Stimulated activated CD8-positive, alpha-beta memory T cell treated with anti-CD3 and anti-CD28 coated beads, Interleukin-4, amount 100 ng/mL, for 4 hours (primary cell): ENCODE results near the gene S1PR4.
"Not testable (repeated sequence)": the region's sequence is repeated elsewhere in the genome, so short reads cannot be mapped to it uniquely, and the experiment has no call there.

Experiments used
- DNase-seq, 2 donors: peaks; one replicate each; pipeline ENCODE4 v3.0.0-alpha.2; 2020; ENCODE audit warnings: low read depth in 2 of 2, low spot score in 1 of 2

S1PR4 gene

GRCh38 chr19:3178973-3179738 is 587 bp downstream of the S1PR4 start:
- no peak for DNase-seq

- no peak for DNase-seq
Measured at GRCh38 chr19:3179739-3180293, 1.2 kb downstream of the S1PR4 start.

GRCh38 chr19:3183721-3184641 is 5.4 kb downstream of the S1PR4 start:
- no peak for DNase-seq

- DNase-seq = peak in 1 of 2 donors; percentile 36
Measured at GRCh38 chr19:3184847-3185460, 6.4 kb downstream of the S1PR4 start.

- peak; percentile 84 to 90 for DNase-seq
Measured at GRCh38 chr19:3185461-3186159, 7.0 kb downstream of the S1PR4 start, which contains the start of gene NCLN. TSS of gene NCLN (plus strand) at chr19:3185930. CDS start at chr19:3186031, 101 bp downstream.

- DNase-seq = no peak
Measured at GRCh38 chr19:3186160-3186688, 7.7 kb downstream of the S1PR4 start.

- DNase-seq = no peak
Measured at GRCh38 chr19:3186891-3187661, 8.5 kb downstream of the S1PR4 start.

- no peak for DNase-seq
Measured at GRCh38 chr19:3187662-3188511, 9.3 kb downstream of the S1PR4 start.

GRCh38 chr19:3188627-3189596 is 10.3 kb downstream of the S1PR4 start:
- no peak for DNase-seq

- DNase-seq = no peak
Measured at GRCh38 chr19:3189702-3190469, 11.3 kb downstream of the S1PR4 start.

- no peak for DNase-seq
Measured at GRCh38 chr19:3190470-3190770, 11.9 kb downstream of the S1PR4 start.

GRCh38 chr19:3190921-3191805 is 12.6 kb downstream of the S1PR4 start:
- DNase-seq = no peak

GRCh38 chr19:3191806-3192104 is 13.2 kb downstream of the S1PR4 start:
- DNase-seq = not testable (repeated sequence)

GRCh38 chr19:3192228-3192635 is 13.7 kb downstream of the S1PR4 start:
- no peak for DNase-seq

- no peak for DNase-seq
Measured at GRCh38 chr19:3192684-3193083, 14.1 kb downstream of the S1PR4 start.
